ENCODE results near the gene SDK1. TPM values are rescaled to one million over a fixed set of nuclear protein-coding genes. Genes with fewer than 3 reads are reported as not detected.

Gene SDK1
- total and polyA plus RNA-seq, 2 of the 8 experiments (the other 6 are each of a cell fraction or from before 2014, with no cell fraction given): 3.3 to 7.2 TPM

DNA sequence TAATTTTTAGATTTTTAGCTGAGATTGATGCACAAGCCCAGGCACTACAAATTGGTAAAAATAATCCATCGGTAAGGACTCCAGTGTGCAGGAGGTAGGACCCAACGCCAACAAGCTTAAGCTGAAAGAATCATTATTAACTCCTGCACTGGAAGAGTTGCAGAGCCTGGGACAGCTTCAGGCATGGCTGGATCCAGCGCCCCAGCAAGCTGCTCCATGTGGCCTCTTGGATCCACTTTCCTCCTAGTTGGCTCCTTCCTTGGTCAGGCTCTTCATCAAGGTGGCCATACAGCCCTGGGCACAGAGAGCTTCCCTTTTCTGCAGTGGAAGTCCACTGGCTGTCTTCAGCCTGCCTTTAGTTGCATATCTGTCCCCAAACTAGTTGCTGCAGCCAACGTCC, 883.6 kb downstream of the SDK1 start:
- FAIRE-seq (no peak), DNase-seq (ENCODE audit: low read depth in 1 of 2, low spot score in 2 of 2) (no peak)
- no peak overlapping the region for H3K14ac ChIP-seq (ENCODE audit: insufficient read length)
- no peak overlapping the region for H3K4ac ChIP-seq (replicated peaks; ENCODE audit: insufficient read length, low read depth, low read length)
- WGBS, 2 experiments (ENCODE audit: extremely low coverage in 1 of 2, insufficient coverage in 1 of 2, insufficient read length in 1 of 2, insufficient replicate concordance in 2 of 2, low coverage in 1 of 2, low lambda C conversion rate in 2 of 2, missing lambda C conversion rate in 1 of 2): 85% methylated on average over 4 of the region's 4 CpGs; no CpG with 5 or more reads in 1 of the 2 experiments
- H3K9ac ChIP-seq (replicated peaks in 1 of 4; ENCODE audit: extremely low read depth in 1 of 4, low read depth in 3 of 4, low read length in 3 of 4): no peak overlapping the region
- H4K91ac ChIP-seq (replicated peaks; ENCODE audit: insufficient read length, low read length): no peak overlapping the region
- TF ChIP-seq, protein P1, sequence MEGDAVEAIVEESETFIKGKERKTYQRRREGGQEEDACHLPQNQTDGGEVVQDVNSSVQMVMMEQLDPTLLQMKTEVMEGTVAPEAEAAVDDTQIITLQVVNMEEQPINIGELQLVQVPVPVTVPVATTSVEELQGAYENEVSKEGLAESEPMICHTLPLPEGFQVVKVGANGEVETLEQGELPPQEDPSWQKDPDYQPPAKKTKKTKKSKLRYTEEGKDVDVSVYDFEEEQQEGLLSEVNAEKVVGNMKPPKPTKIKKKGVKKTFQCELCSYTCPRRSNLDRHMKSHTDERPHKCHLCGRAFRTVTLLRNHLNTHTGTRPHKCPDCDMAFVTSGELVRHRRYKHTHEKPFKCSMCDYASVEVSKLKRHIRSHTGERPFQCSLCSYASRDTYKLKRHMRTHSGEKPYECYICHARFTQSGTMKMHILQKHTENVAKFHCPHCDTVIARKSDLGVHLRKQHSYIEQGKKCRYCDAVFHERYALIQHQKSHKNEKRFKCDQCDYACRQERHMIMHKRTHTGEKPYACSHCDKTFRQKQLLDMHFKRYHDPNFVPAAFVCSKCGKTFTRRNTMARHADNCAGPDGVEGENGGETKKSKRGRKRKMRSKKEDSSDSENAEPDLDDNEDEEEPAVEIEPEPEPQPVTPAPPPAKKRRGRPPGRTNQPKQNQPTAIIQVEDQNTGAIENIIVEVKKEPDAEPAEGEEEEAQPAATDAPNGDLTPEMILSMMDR (IDR thresholded peaks at IDR 0.05; ENCODE audit: control extremely low read depth in 1 of 3, insufficient read depth in 1 of 3, low read depth in 1 of 3, low read length in 3 of 3): no peak
- TF ChIP-seq SUZ12 (IDR thresholded peaks at IDR 0.05; ENCODE audit: low read length) (no peak), ASH2L (IDR thresholded peaks at IDR 0.05; ENCODE audit: low read length) (no peak), ZNF274 (IDR thresholded peaks at IDR 0.05; ENCODE audit: borderline replicate concordance, extremely low read depth, low read length) (no peak), SIN3A (conservative IDR thresholded peaks at IDR 0.05 in 1 of 2, IDR thresholded peaks at IDR 0.05 in 1 of 2; ENCODE audit: low read depth in 1 of 2, low read length in 2 of 2) (no peak), POLR2AphosphoS5 (IDR thresholded peaks at IDR 0.05; ENCODE audit: low read depth, low read length) (no peak)
- no peak overlapping the region for H2BK20ac ChIP-seq (ENCODE audit: low read length)
- H3K36me3 ChIP-seq (ENCODE audit: control insufficient read depth in 2 of 4, insufficient read depth in 4 of 4, low read length in 3 of 4): no peaks in the 10 kb centered on the region
- H2BK15ac ChIP-seq (ENCODE audit: low read length): no peak overlapping the region
- ChIA-PET CTCF (ENCODE audit: partially characterized antibody) (interaction anchor here (0.9 to 1.8 kb wide), 3 partner anchors 9 to 82 kb away, joined by 3 to 6 read pairs (median 4); no protein-coding TSS in a partner anchor), POLR2A (ENCODE audit: partially characterized antibody) (no interaction called here)
- H4K8ac ChIP-seq (ENCODE audit: extremely low read depth, insufficient read depth, low read length): no peak overlapping the region
- H2BK120ac ChIP-seq (replicated peaks; ENCODE audit: low read depth, low read length): no peak overlapping the region
- H3K4me3 ChIP-seq (ENCODE audit: extremely low read depth in 1 of 4, insufficient read depth in 2 of 4, low read depth in 3 of 4, low read length in 4 of 4): no peak overlapping the region
- no peak overlapping the region for H3K23ac ChIP-seq (ENCODE audit: insufficient read length)
- H2AFZ ChIP-seq (ENCODE audit: low read length): no peak overlapping the region
- no peak overlapping the region for H3K18ac ChIP-seq (ENCODE audit: extremely low read depth, low read length)
- H4K5ac ChIP-seq (ENCODE audit: insufficient read length, low read depth, low read length): no peak overlapping the region
- H3K27ac ChIP-seq (ENCODE audit: low read depth, low read length): no peak overlapping the region
- peaks cover 8% of the 10 kb centered on the region in 2 experiments; a peak in 1 of 4 replicates for H3K9me3 ChIP-seq (ENCODE audit: insufficient read depth in 2 of 2, low read depth in 1 of 2, low read length in 1 of 2)
- H3K79me1 ChIP-seq (ENCODE audit: low read depth, low read length): no peaks in the 10 kb centered on the region
- H2BK12ac ChIP-seq (ENCODE audit: low read depth, low read length): no peak overlapping the region
- H2AK5ac ChIP-seq (ENCODE audit: low read depth, low read length): no peak overlapping the region
- H3K4me1 ChIP-seq (replicated peaks in 1 of 4; ENCODE audit: control insufficient read depth in 3 of 4, insufficient read depth in 4 of 4, low read length in 3 of 4): no peaks in the 10 kb centered on the region
- no peak overlapping the region for H3K4me2 ChIP-seq (ENCODE audit: insufficient read depth in 1 of 2, low read depth in 2 of 2, low read length in 2 of 2)
- H4K20me1 ChIP-seq (replicated peaks in 1 of 2; ENCODE audit: control insufficient read depth in 1 of 2, insufficient read depth in 2 of 2, low read length in 2 of 2): no peaks in the 10 kb centered on the region
- no peak overlapping the region for H2BK5ac ChIP-seq (ENCODE audit: low read depth, low read length)
- no peaks in the 10 kb centered on the region for H3K23me2 ChIP-seq (ENCODE audit: low read depth, low read length)
- no peaks in the 10 kb centered on the region for H3K27me3 ChIP-seq (replicated peaks in 1 of 4; ENCODE audit: control insufficient read depth in 3 of 4, extremely low read depth in 1 of 4, insufficient read depth in 3 of 4, low read length in 3 of 4)
- H3K79me2 ChIP-seq (ENCODE audit: control insufficient read depth in 1 of 2, insufficient read depth in 2 of 2, low read length in 2 of 2): no peaks in the 10 kb centered on the region
- no peak overlapping the region for H3K56ac ChIP-seq (replicated peaks; ENCODE audit: insufficient read length, low read depth, low read length)
